DOHH2 (cell line): ENCODE data around the gene LETM1.

Source experiments
- H3F3A ChIP-seq: fragments of 200-600 bp; sonication (generic), shearing (Covaris generic); 2 replicates; pipeline ENCODE4 v1.6.0; 2016; ENCODE audit warnings: antibody characterized with exemption, mild to moderate bottlenecking; ENCODE audit not compliant: control insufficient read depth, insufficient read depth
- H3K27ac ChIP-seq: fragments of 200-600 bp; sonication (generic); 2 replicates; pipeline ENCODE4 v1.5.1; 2014; ENCODE audit warnings: low read depth, mild to moderate bottlenecking, low read length, moderate library complexity
- H3K27me3 ChIP-seq: fragments of 200-600 bp; sonication (generic); 2 replicates; pipeline ENCODE4 v1.6.1; 2014; ENCODE audit warnings: mild to moderate bottlenecking, low read length, mixed read lengths; ENCODE audit not compliant: control insufficient read depth
- H3K36me3 ChIP-seq: fragments of 200-600 bp; sonication (generic); 2 replicates; pipeline ENCODE4 v1.6.1; 2014; ENCODE audit warnings: mild to moderate bottlenecking, low read length, moderate library complexity, mixed read lengths; ENCODE audit not compliant: control insufficient read depth
- H3K4me1 ChIP-seq: fragments of 200-600 bp; sonication (generic); 2 replicates; pipeline ENCODE4 v1.6.1; 2014; ENCODE audit warnings: mild to moderate bottlenecking, low read length, mixed read lengths; ENCODE audit not compliant: control insufficient read depth
- H3K4me2 ChIP-seq: fragments of 200-600 bp; sonication (generic); 2 replicates; pipeline ENCODE4 v1.6.0; 2014; ENCODE audit warnings: mild to moderate bottlenecking, low read length, moderate library complexity
- H3K4me3 ChIP-seq: fragments of 200-600 bp; sonication (generic); 2 replicates; pipeline ENCODE4 v1.5.1; 2014; ENCODE audit warnings: mild to moderate bottlenecking, low read length, mixed read lengths
- H3K79me2 ChIP-seq: fragments of 200-600 bp; sonication (generic); 2 replicates; pipeline ENCODE4 v1.6.1; 2014; ENCODE audit warnings: mild to moderate bottlenecking, low read length, mixed read lengths; ENCODE audit not compliant: control insufficient read depth
- H3K9me2 ChIP-seq: fragments of 200-600 bp; sonication (generic); replicated peaks from 2 replicates; pipeline ENCODE4 v1.6.1; 2014; ENCODE audit warnings: mild to moderate bottlenecking, low read length, mixed read lengths; ENCODE audit not compliant: control insufficient read depth
- H3K9me3 ChIP-seq: fragments of 200-600 bp; sonication (generic); 2 replicates; pipeline ENCODE4 v1.6.1; 2014; ENCODE audit warnings: antibody characterized with exemption, low read length, mixed read lengths; ENCODE audit not compliant: control insufficient read depth, insufficient read depth
- H4K20me1 ChIP-seq: fragments of 200-600 bp; sonication (generic); 2 replicates; pipeline ENCODE4 v1.6.0; 2014; ENCODE audit warnings: low read depth, mild to moderate bottlenecking, antibody characterized with exemption, low read length, moderate library complexity; ENCODE audit not compliant: control insufficient read depth, insufficient read depth
- EZH2phosphoT487 ChIP-seq: fragments of 200-600 bp; sonication (generic); IDR thresholded peaks from 2 replicates; pipeline ENCODE4 v1.6.1; 2017; ENCODE audit warnings: borderline replicate concordance, mild to moderate bottlenecking, antibody characterized with exemption, low read length, moderate library complexity, mixed read lengths
- TF ChIP-seq, protein P1 (sequence below): fragments of 200-600 bp; sonication (generic); IDR thresholded peaks from one replicate; pipeline ENCODE4 v1.5.1; 2014; ENCODE audit warnings: antibody characterized with exemption, mild to moderate bottlenecking, low read depth, low read length; ENCODE audit not compliant: poor library complexity, severe bottlenecking

Gene LETM1

DNA sequence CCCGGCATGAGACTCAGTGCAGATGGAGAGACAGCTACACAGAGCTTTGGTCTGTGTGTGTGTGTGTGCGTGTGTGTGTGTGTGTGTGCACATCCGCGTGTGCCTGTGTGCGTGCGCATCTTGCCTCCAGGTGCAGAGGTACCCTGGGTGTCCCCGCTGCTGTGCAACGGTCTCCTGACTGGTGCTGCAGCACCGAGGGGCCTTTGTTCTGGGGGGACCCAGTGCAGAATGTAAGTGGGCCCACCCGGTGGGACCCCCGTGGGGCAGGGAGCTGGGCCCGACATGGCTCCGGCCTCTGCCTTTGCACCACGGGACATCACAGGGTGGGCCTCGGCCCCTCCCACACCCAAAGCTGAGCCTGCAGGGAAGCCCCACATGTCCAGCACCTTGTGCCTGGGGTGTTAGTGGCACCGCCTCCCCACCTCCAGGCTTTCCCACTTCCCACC, 48.6 kb downstream of the LETM1 start:
- Histone ChIP-seq H3K4me3 (no peak overlapping the region), H3F3A (no peaks in the 10 kb centered on the region; the same call in 1 of the 2 replicates), H3K4me1 (no peaks in the 10 kb centered on the region; the same call in 1 of the 2 replicates), H3K27me3 (no peaks in the 10 kb centered on the region), H3K79me2 (no peaks in the 10 kb centered on the region), H3K9me2 (no peaks in the 10 kb centered on the region), H3K27ac (no peak overlapping the region), H3K36me3 (peaks cover under 1% of the 10 kb centered on the region; the same call in 1 of the 2 replicates), H4K20me1 (0 out of 2 replicates have a peak, but pooled peaks cover 4% of the 10 kb centered on the region), H3K4me2 (no peak overlapping the region), H3K9me3 (no peaks in the 10 kb centered on the region)
- no peak for TF ChIP-seq EZH2phosphoT487
- TF ChIP-seq, protein P1, sequence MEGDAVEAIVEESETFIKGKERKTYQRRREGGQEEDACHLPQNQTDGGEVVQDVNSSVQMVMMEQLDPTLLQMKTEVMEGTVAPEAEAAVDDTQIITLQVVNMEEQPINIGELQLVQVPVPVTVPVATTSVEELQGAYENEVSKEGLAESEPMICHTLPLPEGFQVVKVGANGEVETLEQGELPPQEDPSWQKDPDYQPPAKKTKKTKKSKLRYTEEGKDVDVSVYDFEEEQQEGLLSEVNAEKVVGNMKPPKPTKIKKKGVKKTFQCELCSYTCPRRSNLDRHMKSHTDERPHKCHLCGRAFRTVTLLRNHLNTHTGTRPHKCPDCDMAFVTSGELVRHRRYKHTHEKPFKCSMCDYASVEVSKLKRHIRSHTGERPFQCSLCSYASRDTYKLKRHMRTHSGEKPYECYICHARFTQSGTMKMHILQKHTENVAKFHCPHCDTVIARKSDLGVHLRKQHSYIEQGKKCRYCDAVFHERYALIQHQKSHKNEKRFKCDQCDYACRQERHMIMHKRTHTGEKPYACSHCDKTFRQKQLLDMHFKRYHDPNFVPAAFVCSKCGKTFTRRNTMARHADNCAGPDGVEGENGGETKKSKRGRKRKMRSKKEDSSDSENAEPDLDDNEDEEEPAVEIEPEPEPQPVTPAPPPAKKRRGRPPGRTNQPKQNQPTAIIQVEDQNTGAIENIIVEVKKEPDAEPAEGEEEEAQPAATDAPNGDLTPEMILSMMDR = no peak

- no peaks in the 10 kb centered on the region for H3K9me2 ChIP-seq
- H3F3A ChIP-seq = no peaks in the 10 kb centered on the region; the same call in 1 of the 2 replicates
- 0 out of 2 replicates have a peak, but pooled peaks cover 4% of the 10 kb centered on the region for H4K20me1 ChIP-seq
- no peaks in the 10 kb centered on the region for H3K79me2 ChIP-seq
- H3K36me3 ChIP-seq = no peaks in the 10 kb centered on the region
- H3K4me1 ChIP-seq = no peaks in the 10 kb centered on the region; the same call in 1 of the 2 replicates
- no peak overlapping the region for H3K4me3 ChIP-seq
- H3K4me2 ChIP-seq = no peak overlapping the region
- H3K27me3 ChIP-seq = no peaks in the 10 kb centered on the region
- no peaks in the 10 kb centered on the region for H3K9me3 ChIP-seq
- H3K27ac ChIP-seq = no peak overlapping the region
- TF ChIP-seq, protein P1 = no peak
- TF ChIP-seq EZH2phosphoT487 = no peak
Measured at GRCh38 chr4:1806596-1807331, 49.2 kb downstream of the LETM1 start.

GRCh38 chr4:1806223-1806564, 49.8 kb downstream of the LETM1 start:
- Histone ChIP-seq H3K36me3 (no peaks in the 10 kb centered on the region), H3K27me3 (no peaks in the 10 kb centered on the region), H3K9me2 (no peaks in the 10 kb centered on the region), H3K79me2 (no peaks in the 10 kb centered on the region), H3K4me3 (no peak overlapping the region), H3K9me3 (no peaks in the 10 kb centered on the region), H4K20me1 (0 out of 2 replicates have a peak, but pooled peaks cover 4% of the 10 kb centered on the region), H3K4me1 (no peaks in the 10 kb centered on the region; the same call in 1 of the 2 replicates), H3F3A (no peaks in the 10 kb centered on the region; the same call in 1 of the 2 replicates), H3K27ac (no peak overlapping the region), H3K4me2 (no peak overlapping the region)
- TF ChIP-seq, protein P1 = no peak
- no peak for TF ChIP-seq EZH2phosphoT487
